DMS79 treated with DMSO at 0.1 percent for 48 hours (cell line): ENCODE data around the gene ALDH3B1.

Source experiments
- DNase-seq: peaks from one replicate; lab custom pipeline; 2025; lab: John Stamatoyannopoulos, UW

The ALDH3B1 gene

DNA sequence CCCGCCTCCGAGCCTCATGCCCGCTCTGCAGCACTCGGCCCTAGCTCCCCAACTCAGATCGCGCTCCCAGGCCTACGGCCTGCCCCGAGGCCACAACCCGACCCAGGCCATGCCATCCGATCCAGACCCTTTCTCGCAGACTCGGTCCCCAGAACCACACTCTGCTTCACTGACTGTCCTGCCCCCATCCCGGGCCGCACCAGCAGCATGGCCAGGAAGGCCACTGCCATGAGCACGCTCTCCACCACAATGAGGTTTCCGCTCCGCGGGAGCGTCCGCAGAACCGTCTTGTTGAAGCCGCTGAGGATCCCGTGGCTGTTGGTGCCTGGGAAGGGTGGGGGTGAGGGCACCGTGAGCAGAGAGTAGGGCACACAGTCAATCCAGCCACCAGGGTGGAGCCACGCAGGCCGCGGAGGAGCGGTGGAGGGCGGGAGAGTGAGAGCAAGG, 12.6 kb upstream of the ALDH3B1 start:
- DNase-seq, result no peak

DNA sequence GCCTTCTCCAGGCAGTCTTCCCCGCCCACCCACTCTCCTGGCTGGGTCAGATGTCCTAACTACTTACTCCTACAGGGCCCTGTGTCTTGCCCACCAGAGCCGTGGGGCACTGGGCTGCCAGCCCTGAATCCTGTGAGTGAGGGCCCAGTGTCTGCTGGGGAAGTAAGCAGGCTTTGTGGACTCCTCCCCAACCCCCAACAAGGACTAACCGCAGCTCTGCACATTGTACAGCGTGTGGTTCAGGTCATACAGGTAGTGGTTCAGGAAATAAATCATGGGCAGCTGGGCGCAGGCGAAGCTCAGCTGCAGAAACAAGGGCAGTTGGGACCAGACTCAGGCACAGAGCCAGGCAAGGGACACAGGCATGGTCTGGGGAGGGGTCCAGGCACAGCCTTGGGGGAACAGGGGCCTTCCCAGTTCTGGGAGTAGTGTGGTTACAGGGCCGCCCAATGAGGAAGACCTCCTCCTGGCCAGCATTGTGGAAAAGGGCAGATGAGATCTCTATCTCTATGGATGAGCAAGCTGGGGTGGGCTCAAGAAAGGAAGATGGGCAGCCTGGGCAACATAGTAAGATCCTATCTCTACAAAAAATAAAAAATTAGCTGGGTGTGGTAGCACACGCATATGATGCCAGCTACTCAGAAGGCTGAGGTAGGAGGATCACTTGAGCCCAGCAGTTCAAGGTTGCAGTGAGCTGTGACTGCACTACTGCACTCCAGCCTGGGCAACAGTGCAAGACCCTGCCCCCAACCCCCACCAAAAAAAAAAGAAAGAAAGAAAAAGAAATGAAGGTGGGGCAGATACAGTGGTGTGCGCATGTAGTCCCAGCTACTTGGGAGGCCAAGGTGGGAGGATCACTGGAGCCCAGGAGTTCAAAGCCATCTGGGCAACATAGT, 11.7 kb upstream of the ALDH3B1 start:
- no peak for DNase-seq

DNA sequence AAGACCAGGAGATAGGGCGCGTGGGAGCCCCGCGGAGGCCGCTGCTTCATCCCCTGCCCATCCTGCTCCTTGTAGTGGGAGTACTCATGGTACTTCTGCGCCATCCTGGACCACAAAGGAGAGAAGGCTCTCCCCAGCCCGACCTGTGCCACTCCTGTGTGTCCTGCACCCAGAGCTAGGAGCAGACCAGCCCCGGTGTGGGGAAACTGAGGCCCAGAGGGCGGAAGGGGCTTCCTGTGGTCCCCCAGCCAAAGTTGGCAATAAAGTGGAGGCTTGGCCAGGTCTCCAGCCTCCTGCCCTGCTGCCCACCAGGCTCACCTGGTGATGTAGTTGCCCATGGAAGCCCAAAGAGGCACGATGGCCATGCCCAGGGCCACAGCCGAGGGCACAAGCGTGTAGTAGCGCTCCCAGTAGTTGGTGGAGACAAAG, 10.9 kb upstream of the ALDH3B1 start:
- DNase-seq, result no peak

DNA sequence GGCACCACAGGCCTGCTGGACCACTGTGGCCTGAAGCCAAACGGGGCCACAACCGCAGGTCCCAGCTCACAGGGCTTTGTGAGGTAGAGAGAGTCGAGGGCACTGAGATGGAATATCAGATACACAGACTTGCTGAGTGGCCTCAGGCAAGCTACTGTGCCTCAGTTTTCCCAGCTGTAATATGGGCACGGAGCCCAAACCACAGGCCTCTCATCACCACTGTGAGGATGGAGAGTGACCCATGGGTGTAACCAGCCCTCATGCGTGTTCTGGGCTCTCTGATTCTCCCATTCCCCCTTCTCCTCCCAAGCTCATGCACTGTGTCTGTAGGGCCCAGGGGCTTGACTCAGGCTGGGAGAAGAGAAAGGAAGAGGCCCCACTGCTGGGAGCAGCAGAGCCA, 10.4 kb upstream of the ALDH3B1 start:
- no peak for DNase-seq

DNA sequence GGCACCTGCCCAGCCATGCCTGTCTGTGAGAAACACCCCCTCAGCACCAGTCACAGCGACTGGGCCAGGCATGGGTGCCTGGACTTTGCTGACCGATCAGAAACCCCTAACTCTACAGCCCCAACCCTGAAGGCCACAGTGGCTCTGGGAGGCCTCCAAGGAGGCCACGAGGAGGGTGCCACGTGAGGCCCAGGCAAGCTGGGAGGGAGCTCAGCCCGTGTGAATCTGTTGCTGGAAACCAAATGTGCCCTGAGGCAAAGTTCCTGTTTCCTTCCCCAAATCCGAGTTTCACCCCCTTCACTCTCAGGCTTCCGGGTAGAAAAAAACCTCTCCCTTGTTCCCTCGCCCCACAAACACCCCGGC, 7.6 kb upstream of the ALDH3B1 start:
- no peak for DNase-seq

DNA sequence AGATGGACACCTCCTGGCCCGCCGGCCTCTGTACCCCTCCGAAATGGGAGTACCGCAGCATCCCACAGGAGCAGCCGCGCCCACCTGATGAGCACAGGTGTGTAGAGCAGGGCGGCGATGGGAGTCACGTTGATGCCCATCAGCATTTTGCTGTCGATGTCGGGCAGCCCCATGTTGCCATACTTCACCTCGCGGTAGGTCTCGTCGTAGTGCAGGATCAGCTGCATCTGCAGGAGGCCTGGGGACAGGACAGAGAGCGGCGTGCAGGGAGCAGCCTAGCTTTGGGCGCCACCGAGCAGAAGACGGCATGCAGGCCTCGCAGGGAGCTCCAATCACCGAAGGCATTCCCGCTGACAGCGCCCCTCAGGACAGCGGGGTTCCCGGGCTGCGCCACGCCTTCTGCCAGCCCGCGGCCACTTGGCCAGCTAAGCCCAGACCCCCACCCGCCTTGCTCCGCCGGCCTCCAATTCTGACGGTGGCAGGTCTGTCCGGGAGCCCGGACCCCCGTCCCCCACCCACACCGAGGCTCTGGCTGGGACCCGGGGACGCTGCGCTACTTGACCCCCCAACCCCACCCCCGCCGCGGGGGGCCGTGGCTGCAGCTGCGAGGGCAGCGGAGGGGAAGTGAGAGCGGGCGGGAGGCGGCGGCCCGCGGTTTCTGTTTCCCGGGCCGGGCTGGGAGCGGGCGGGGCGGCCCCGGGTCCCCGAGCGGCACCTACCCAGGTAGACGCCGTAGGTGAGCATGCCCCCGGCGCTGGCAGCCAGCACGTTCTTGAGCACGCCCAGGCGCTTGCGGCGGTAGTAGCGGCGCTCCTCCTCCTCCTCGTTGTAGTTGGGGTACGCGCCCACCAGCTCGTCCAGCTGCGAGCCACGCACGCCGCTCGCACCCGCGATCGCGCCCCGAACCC, 6.9 kb upstream of the ALDH3B1 start:
- DNase-seq, result peak; percentile 17

DNA sequence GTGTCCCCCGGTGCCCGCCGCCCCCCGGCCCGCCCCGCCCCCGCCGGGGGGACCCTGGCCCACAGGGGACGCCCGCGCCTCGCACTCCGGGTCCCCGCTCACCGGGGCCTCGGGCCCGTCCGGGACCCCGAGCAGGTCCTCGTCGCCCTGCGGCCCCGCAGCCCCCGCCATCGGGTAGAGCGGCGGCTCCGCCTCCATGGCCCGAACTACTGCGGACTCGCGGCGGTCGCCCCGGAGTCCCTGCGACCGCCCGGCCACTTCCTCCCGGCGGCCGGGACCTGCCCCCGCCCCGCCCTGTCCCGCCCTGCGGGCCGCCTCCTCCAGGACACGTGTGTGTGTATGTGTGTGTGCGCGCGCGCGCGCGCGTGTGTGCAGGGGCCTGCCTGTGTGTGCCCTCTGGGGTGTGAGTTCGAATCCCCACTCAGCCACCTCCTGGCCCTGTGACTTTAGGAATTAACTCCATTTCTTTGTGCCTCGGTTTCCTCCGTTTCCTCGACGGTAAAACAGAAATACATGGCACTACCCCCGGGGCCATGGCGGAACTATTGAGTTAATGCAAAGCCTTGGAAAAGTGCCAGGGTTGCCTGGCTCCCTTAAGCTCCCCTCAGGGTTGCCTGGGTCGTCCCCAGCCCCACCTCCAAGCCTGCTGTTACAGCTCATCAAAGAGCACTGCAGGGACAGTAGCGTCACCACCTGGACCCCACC, 6.1 kb upstream of the ALDH3B1 start, which contains the start of gene UNC93B1:
UNC93B1 (minus strand) TSS at position 252 of the 705 bp plus-strand sequence; CDS start at position 198, 54 bp downstream.
- peak; percentile 50 for DNase-seq

DNA sequence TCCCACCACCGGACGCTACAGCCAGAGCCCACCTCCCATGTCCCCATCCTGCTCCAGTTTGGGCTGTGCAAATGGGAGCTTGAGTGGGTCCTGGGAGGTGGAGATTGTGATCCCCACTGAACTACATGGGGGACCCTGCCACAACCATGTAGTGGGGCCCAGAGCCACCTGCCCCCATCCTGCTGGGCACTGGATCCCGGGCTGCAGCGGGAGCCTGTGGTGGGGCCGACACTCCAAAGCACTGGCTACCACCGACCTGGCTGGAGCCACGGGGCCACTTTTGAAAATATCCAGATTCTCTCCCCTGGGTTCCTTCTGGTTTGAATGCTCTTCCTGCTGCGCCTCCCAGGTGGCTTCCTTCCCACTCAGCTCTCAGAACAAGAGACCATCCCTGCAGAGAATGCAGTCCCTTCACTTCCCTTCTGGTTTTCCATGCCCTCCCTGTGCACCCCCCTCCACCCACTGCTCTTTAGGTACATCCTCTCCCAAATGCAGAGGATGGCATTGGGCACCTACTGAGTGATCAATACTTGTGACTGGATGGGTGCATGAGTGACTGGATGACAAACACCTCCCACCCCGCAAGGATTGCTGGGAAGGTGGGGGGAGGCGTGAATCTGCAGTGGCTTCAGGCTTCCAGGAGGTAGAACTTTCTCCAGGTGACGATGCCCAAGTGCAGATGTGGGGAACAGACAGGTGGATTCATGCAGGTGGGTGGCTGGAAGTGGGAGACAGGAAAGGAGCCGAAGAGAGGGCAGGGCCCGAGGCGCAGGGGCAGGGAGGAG, 5.4 kb upstream of the ALDH3B1 start:
- DNase-seq, result no peak

DNA sequence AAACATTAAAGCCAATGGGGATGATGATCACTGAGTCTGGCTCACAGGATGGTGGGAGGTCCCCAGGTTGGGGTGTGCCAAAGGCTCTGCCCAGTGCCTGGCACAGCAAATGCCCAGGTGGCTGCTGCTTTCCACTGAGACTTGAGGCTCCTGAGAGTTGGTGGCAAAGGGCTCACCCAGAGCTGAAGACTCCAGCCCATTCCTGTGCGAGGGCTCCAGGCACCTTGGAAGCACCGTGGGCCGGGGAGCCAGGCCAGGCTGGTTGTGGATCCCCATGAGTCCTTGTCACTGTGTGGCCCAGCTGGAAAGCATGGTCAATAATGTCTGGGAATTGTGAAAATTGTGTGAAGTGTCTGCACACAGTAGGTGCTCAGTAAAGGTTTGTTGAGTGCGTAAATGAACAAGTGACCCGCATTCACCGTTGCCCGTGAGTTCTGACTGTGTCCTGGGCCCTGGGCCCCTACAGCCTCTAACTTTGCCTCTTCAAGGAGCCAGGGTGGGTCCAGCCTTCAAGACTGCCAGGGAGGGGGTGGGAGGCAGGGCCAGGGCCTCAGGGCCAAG, 3.4 kb upstream of the ALDH3B1 start:
- no peak for DNase-seq

DNA sequence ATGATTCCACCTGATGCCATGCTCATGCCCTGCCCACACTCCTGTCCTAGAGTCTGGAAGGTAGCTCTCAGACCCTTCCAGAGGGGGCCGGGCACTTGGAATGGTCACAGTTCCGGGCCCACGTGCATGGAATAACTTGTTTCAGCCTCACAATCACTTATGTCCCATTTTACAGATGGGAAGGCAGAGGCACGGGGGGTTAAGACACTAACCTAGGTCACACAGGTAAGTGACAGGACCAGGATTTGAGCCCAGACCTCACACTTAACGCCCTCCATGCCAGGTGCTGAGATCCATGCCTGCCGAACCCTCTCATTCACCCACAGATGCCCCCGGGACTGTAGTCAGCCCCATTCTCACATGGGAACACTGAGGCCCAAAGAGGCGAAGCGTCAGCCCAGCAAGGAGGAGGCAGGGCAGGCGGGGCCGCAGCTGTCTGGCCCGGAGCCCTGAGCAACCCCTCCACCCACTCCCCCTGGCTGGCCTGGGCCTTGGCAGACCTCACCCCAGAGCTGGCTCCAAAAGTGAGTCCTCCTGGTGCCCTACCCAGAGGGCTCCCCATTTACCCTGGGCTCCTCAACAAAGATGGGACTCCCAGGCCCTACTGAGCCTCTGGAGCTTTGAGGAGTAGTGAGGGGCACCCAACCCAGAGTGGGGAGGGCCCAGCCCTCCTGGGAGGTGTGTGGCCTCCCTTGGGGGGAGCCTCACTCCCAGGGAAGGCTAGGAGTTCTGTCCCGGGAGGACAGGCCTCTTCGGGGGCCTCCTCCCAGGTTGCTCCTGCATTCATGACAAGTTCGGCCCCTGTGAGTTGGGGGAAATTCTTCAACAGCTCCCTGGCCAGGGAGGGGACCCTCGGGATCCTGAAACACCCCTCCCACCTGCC, 2.4 kb upstream of the ALDH3B1 start:
- DNase-seq, result no peak

DNA sequence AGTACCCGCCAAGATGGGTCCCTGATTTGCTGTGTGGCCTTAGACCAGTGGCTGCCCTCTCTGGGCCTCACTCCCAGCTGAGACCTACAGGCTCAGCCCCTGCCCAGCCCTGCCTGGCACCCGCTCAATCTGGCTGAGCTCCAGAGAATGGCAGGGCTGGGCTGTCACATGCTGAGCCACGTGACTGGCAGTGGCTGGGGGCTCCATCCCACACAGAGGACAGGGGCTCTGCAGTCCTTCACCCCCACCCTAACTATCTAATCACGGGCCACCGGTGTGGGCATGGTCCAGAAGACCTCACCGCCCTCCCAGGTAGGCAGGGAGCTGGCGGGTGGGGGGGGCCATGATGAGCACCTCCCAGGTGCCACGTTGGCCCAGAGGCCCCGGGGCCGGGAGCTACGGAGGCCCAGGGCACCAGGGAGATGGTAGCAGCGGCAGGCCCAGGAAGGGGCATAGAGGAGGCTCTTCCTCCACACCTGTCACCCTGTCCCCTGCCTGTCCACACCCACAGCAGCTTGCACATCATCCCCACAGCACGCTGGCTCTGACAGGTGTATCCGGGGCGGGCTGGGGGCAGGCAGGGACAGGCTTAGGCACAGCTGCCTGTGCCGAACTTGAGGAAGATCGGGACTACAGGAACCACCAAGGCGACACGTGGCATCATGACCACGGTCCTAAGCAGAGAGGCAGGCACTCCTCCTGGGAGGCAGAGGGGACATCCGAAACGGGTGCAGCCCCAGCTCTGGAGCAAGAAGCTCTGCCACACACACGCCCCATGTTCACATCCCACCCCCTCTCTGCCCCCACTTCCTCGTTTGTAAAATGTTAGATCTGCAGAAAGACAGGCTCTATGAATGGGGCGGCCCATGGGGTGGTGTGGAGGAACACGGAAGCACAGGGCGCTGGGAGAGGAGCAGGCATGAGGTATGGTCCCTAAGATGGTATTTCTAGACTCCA, 1.5 kb upstream of the ALDH3B1 start:
- DNase-seq, result no peak

DNA sequence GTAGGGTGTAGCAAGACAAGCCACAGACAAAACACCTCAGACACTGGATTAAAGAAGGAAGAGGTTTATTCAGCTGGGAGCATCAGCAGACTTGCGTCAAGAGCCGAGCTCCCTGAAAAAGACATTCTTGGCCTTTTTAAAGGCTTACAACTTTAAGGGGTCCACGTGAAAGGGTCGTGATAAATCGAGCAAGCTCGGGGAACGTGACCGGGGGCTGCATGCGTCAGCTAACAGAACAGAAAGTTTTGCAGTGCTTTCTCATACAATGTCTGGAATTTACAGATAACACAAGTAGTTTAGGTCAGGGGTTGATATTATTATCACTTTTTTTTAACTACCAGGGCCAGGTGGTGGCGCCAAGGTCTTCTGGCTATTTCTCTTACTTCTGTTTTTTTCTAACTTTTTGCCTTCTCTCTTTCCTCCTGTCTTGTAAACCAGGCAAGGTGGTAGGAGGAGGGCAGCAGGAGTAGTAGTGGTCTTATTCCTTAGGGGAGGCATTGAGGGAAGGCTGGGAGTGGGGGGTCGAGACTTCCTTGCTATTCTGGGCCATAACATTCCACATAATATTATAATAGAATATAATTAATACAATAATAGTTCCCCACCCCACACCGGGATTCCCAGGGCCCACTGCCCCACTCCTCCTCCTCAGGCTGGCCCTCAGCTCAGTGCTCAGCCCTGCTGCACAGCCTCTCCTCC, 587 bp upstream of the ALDH3B1 start:
- DNase-seq, result peak; percentile 53

DNA sequence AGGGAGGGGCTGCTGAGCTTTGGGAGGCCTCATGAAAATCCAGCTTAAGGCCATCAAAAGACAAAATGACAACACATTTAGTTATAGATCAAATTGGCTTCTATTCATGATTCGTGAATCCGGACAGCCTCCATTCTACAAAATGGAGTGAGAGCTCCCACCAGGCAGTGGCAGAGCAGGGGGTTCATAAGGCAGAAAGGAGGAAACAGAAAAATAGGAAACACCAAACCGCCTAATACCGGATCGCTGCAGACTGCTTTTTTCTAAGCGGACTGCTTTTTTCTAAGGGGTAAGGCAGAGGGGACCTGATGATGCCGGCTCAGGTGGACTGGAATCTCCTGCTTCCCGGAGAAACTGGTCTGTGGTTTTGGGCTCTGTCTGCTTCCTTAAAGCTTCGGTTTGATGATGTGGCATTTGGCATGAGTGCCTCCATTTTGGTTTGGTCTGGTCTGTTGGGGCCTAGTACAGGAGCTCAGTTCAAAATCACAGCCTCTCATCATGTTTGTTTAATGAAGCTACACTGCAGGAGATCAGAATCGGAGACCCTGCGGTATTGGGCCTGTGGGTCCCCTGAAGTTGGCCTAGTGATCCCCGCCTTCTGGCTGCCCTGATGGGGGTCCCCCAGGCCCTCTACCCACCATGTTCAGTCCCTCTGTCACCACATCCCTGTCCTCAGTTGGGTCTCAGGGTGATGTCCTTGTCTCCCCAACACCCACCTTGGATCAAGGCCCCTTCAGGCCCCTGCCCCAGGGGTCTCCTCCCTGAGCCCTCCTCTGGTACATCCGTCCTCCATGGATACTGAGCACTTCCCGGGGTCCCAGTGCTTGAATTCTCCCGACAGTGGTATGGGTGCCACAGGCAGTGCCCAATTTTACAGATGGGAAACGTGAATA, 1.2 kb downstream of the ALDH3B1 start:
- no peak for DNase-seq

DNA sequence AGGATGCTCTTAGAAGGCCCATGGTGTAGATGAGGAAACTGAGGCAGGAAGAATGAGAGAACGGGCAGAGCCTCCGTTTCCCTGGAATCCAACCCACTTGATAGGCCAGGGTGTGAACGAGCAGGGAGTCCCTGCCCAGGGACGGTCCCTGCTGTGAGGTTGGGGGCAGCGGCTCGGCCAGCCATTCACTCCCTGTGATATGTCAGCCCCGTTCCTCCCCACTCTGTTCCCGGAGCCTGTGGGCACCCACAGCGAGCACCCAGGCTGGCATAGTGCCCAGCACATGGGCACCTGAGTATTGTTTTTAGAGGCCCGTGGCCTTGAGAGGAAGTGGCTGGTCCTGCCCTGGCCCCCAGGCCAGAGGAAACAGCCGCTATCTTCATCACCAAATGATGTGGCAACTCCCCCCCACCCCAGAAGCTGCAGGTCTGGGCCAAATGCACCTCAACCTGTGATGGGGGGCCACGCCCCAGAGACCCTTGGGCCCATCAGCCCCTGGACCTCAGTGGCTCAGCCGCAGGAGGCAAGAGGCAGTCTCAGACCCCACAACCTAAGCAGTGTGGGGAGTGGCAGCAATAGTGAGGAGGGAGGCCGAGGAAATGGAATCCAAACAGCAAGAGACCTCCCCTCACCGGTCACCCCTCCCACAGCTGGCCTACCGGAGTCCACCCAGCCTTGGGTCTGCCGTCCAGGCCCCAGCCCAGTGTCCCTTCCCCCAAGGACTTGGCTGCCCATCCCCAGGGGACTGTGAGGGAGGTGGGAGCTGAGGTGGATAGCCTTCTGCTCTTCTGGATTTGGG, 2.1 kb downstream of the ALDH3B1 start:
- no peak for DNase-seq

DNA sequence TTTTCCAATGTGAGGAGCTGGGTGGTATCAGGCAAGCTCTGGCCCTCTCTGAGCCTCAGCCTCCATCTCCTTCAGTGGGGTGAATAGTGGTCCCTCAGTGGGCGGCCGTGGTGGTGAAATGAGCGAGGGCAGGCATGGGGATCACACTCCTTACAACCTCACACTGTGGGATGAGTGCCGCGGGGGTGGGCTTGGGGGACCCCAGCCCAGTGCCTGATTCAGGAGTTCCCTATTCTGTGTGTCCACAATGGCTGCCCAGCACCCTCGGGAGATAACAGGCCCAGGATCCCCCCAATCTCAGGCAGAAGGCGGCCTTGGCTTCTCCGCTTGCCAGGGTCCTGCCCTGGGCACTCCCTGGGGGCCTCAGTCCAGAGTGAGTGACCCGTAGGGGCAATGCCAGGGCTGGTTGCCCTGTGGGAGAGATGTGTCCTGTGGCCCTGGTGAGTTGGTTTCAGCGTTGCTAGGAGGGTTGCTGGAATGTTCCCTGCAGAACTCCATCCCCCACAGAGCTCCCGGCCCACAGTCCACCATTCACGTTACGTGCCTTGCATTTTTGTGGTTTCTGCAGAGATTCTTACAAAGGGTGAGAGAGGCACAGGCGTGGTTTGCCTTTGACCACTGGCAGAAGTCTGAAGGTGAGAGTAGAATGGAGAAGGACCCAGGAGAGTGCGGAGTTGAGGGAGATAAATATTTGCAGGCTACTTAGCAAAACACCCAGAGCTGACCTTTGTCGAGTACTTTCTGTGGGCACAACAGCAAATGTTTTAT, 2.9 kb downstream of the ALDH3B1 start:
- no peak for DNase-seq
